GM18951 (cell line): ENCODE data around the gene STAM2.

Source experiments
- POLR2A ChIP-seq: IDR thresholded peaks from 4 replicates; pipeline ENCODE4 v1.6.1; 2011; ENCODE audit warnings: mild to moderate bottlenecking; ENCODE audit not compliant: insufficient read length, insufficient read depth; ENCODE audit errors: extremely low read depth
- in situ Hi-C: fragments of 300-500 bp; cut with MboI; formaldehyde crosslinking; loops from one replicate; pipeline ENCODE4 v1.12.0; 2022; ENCODE audit warnings: low sequenced_read_pairs, mixed read lengths, inconsistent platforms; ENCODE audit not compliant: unreplicated experiment

The STAM2 gene

DNA sequence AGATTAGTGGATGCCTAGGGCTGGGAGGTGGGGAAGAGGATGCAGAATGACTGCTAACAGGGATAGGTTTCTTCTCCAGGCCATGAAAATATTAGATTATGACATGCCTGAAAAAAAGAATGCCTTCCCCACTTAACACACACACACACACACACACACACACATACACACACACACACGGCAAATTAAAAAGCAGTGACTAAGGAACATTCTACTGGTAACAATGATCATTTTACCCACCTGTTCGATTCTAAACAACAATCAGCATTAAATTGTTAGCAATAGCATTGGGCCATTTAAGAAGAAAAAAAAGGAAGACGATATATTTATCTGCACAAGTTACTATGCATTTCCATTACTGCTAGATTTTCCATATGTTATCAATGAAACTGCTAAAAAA, 87.6 kb downstream of the STAM2 start:
- in situ Hi-C loops = no loop called here
- TF ChIP-seq POLR2A = no peak

DNA sequence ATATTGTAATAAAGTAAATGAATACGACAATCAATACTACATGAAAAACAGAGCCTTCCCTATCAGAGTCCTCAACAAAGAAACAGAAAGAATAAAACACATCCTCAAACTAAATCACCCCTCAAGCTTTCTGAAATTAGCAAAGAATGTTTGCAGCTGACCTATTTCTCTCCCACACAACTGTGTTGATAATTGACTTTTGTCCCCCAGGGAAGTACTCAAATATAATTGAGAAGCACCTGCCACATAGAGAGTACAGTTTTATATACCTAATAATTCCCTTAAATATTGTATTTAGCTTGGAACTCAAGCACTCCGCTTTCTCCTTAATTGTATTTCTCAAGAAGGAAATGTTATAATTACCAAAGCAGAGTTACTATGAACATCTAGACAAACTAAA, 89.3 kb downstream of the STAM2 start:
- no peak for TF ChIP-seq POLR2A
- in situ Hi-C loops = no loop called here

DNA sequence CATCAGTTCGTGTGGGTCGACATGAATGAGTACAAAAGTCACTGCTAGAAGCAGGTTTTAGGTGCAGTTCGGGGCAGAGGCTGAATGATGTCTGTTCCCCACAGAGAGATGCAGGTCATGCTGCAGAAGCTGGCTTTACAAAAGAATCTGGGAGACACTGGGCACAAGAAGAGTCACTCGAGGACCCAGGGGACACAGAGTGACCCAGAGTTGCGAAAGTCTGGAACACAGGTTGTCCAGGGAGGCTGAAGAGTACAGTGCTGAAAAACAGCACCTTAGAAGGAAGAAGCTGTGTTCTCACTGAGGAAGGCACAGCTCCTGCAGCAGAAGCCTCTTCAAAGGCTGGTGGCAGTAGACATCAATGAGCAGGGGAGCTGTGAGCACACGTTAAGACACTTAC, 91.5 kb downstream of the STAM2 start:
- no peak for TF ChIP-seq POLR2A
- in situ Hi-C loops = no loop called here

DNA sequence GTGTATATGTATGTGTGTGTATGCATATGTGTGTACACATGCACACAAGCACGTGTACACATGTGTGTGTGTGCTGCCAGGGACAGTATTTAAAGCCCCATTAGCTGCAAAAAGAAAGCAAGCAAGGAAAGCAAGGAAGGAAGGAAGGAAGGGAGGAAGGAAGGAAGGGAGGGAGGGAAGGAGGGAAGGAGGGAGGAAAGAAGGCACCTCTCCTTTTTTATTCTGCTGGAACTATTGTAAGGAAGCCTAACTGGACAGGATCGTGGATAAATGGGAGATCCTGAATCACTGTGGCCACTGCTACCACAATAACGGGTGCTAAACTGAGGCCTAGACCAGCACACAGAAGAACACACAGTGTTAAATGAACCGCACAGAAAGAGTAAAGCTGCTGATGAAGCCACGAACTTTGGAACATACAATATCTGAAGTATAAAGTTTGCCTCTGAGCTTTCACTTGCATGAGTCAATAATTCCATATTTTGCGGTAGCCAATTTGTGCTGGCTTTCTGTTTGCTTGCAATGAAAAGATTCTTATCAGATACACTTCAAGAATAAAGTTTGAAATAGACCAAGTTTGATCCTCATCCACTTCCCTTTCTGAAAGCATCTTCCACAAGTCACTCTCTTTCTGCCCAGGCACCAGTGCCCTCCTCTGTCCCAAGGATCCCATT, 92.2 kb downstream of the STAM2 start:
- TF ChIP-seq POLR2A = no peak
- in situ Hi-C loops = no loop called here

DNA sequence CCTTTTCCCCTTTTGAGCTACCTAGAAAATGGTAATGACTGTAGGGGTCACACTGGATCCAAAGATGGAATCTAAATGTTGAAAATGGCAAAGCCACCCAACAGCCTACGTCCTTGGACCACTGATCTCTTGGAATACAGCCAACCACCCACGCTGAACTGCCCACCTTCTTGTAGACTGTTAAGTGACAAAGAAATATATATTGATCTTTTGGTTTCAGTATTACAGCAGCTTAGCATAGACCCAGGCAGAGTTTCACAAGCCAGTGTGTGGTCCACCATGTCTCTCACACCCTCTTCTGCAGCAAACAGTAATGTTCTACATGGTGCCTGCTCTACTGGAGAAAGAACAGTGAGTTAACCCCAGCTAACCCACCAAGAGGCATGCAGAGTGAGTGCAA, 96.9 kb downstream of the STAM2 start:
- in situ Hi-C loops = no loop called here
- no peak for TF ChIP-seq POLR2A

DNA sequence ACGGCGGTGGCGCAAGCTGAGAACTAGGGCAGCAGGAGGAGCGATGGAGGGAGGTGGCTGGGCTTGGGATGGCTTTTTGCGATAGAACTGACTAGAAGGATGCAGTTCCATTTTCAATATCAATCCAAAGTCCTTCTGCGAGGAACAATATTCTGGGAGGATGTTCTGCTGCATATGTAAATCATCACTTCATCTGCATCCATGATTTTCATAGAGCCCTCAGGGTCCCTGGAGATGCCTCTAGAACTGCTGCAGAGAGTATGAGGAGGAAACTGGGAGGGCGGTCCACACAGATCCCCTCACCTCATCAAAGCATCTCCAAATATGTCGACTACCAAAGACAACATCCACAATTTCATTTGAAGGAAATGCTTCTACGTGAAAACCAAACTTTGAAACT, 97.5 kb downstream of the STAM2 start:
- TF ChIP-seq POLR2A = no peak
- in situ Hi-C loops = no loop called here

DNA sequence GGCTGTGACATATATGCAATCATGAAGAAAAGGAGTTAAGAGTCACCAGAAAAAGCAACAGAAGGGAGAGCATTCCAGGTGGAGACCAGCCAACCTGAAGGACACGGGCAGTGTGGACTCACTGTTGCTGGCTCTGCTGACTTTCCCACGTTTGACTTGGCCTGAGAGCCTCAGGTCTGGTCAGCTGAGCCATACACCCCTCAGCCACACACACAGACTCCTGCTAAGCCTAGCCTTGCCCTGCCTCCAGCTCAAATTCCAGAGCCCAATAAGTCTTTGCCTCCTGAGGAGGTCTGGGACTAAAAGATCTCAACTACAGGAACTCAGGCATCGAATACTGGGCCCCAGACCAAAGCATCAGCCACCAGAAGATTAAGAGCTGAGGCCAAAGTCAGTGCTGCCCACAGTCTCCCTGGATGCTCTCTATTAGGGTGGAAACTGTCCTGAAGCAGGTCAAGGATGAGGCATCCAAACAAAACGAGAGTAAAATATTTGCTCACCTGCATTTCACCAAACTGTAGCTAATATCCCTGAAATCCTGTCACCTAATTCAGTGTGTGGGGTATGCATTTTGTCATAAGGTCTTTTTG, 100.0 kb downstream of the STAM2 start:
- in situ Hi-C loops = no loop called here
- TF ChIP-seq POLR2A = no peak

DNA sequence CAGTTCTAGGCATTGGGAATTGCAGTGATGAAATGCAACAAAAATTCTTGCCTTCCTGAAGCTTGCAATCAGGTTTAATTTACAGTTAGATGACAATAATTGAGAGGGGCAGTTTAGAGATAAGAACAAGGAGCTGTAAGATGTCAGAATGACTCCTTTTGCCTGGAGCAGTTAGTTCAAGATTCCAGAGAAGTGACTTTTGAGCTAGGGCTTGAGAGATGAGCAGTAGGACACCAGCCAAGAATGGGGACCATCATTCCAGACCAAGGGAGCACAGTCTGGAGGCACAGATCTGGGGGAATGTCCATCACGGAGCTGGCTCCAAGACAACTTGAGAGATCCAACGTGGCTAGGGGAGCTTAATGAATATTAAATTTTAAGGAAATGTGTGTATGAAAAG, 103.6 kb downstream of the STAM2 start:
- TF ChIP-seq POLR2A = no peak
- in situ Hi-C loops = no loop called here

DNA sequence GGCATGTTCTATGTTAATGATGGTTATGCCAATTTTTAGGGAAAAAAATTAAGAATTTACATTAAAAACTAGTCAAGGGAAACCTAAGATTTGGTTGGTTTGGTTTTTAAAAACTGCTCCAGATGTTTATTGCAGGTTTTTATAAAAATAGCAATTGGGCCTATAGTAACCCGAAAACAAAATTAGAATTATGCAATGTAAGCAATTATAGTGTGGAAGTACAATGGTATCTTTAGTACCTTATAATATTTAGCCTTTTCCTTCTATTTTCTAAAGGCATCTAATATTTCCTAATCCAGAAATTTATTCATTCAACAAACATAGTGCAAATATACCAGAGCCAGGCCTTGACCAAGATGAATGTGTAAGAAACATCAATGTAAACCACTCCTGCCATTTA, 104.0 kb downstream of the STAM2 start:
- no peak for TF ChIP-seq POLR2A
- in situ Hi-C loops = no loop called here

DNA sequence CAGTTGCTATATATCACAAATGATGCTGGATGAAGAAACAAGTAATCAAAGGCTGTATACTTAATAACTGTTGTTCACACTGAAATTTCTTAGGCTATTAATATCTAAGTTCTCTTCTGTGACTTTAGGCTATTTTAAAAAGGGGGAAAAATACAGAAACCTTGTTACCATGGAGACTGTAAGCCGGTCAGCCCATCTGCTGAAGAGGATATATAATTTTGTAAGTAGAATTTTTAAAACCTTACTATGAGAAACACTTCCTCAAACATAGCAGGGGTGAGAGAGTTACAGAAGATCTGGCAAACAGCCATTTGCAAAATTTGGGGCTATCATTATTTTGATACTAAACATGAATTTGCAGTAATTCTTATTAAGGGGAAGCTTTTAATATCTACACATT, 104.5 kb downstream of the STAM2 start:
- no peak for TF ChIP-seq POLR2A
- in situ Hi-C loops = no loop called here

DNA sequence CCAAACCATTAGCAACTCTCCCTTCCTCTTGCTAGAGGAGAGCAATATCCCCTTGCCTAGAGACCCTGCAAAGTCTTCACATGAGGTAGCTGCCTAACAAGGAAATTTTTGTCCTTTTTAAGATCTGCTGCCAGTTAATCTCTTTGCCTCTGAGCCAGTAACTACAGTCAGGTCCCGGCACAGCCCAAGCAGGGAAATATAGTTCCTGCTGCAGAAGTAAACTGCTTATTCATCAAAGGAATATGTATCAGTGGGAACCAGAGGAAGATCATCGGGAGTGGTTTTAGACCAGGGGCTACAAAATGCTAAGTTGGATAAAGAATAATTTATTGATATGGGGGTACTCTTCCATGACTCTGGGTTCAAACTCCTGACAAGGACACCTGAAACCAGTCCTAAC, 107.3 kb downstream of the STAM2 start:
- in situ Hi-C loops = no loop called here
- TF ChIP-seq POLR2A = no peak

DNA sequence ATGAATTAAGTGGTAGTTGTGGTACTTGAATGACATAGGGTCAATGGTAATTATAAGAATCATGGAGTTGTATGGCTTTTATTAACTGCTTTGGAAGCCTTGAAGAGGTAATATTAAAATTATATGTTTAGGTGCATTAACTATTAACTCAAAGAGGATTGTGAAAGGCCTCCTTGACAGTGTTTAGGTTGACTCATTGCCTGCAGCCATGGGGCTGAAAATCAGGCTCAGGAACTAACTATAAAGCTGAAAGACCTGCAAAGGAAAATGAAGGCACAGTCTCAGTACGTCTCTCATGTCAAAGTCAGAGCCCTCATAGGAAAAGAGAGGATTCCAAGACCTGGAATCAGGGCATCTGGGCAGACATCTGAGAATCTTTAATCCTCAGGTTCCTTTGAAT, 107.7 kb downstream of the STAM2 start:
- in situ Hi-C loops = no loop called here
- TF ChIP-seq POLR2A = no peak
